Activated B cell treated with CpG ODN at 0.5 μM for 24 hours (primary cell): ENCODE results near the gene ANXA10. TPM values are rescaled to one million over a fixed set of nuclear protein-coding genes. Genes with fewer than 3 reads are reported as not detected.

Experiments used
- ATAC-seq: fragments of 200-7000 bp; cut with Tn5 transposase; one replicate; pipeline ENCODE4 v1.10.0; 2021; ENCODE audit warnings: low read depth, mild to moderate bottlenecking, moderate library complexity
- CTCF ChIA-PET: fragments of 350-600 bp; sonication (Branson Sonifier 250); formaldehyde crosslinking; loops from one replicate; lab custom pipeline; 2021; ENCODE audit warnings: antibody characterized with exemption; lab: Charles Lee
- POLR2A ChIA-PET: fragments of 350-600 bp; sonication (Branson Sonifier 250); formaldehyde crosslinking; loops from one replicate; lab custom pipeline; 2021; ENCODE audit warnings: antibody characterized with exemption; lab: Charles Lee
- DNase-seq: peaks from one replicate; pipeline ENCODE4 v3.0.0; 2022
- H3K27ac Mint-ChIP-seq: one replicate; pipeline ENCODE4 v1.8.0; 2020; ENCODE audit warnings: mixed read lengths
- H3K27me3 Mint-ChIP-seq: one replicate; pipeline ENCODE4 v1.8.0; 2021; ENCODE audit warnings: mixed read lengths
- H3K36me3 Mint-ChIP-seq: one replicate; pipeline ENCODE4 v1.8.0; 2021; ENCODE audit warnings: low read depth, mixed read lengths
- H3K4me1 Mint-ChIP-seq: one replicate; pipeline ENCODE4 v1.8.0; 2021; ENCODE audit warnings: mixed read lengths
- H3K4me3 Mint-ChIP-seq: one replicate; pipeline ENCODE4 v1.8.0; 2020; ENCODE audit warnings: mild to moderate bottlenecking, mixed read lengths
- H3K9me3 Mint-ChIP-seq: one replicate; pipeline ENCODE4 v1.8.0; 2020; ENCODE audit warnings: mixed read lengths
- intact Hi-C: fragments of 100-400 bp; cut with micrococcal nuclease; formaldehyde crosslinking; loops from one replicate; pipeline ENCODE4 v1.15.1; 2024
- total RNA-seq: library from RNA; stranded (reverse); gene quantifications from 2 replicates; pipeline ENCODE4 v1.2.3, GENCODE V29; 2022
- TF ChIP-seq, protein P1 (sequence below): fragments of 200-600 bp; IDR thresholded peaks from one replicate; pipeline ENCODE4 v1.8.0; 2022; ENCODE audit warnings: antibody characterized with exemption, mild to moderate bottlenecking

ANXA10 gene, protein sequence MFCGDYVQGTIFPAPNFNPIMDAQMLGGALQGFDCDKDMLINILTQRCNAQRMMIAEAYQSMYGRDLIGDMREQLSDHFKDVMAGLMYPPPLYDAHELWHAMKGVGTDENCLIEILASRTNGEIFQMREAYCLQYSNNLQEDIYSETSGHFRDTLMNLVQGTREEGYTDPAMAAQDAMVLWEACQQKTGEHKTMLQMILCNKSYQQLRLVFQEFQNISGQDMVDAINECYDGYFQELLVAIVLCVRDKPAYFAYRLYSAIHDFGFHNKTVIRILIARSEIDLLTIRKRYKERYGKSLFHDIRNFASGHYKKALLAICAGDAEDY
- total RNA-seq: not detected in 2 replicates

DNA sequence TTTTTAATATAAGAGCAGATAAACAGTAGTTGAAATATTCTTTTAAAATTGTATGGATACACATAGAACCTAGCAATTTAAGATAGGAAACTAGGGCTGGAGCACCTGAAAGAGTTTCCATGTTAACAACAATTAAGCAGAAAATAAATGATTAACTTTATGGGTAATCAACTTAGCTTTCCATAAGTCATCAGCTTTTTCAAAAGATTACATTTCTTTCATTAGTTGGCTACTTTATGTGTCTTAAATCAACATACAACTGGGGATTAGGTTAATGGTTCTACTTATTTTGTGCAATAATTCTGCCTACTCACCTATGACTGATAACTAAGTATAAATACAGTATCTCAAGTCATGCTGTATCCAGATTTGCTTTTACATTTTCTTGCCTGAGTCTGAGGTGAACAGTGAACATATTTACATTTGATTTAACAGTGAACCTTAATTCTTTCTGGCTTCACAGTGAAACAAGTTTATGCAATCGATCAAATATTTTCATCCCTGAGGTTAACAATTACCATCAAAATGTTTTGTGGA lies at the start of gene ANXA10:
Gene ANXA10 (plus strand): TSS at position 362 of the 537 bp plus-strand sequence. CDS start 164 bp downstream, at position 526.
- TF ChIP-seq, protein P1, sequence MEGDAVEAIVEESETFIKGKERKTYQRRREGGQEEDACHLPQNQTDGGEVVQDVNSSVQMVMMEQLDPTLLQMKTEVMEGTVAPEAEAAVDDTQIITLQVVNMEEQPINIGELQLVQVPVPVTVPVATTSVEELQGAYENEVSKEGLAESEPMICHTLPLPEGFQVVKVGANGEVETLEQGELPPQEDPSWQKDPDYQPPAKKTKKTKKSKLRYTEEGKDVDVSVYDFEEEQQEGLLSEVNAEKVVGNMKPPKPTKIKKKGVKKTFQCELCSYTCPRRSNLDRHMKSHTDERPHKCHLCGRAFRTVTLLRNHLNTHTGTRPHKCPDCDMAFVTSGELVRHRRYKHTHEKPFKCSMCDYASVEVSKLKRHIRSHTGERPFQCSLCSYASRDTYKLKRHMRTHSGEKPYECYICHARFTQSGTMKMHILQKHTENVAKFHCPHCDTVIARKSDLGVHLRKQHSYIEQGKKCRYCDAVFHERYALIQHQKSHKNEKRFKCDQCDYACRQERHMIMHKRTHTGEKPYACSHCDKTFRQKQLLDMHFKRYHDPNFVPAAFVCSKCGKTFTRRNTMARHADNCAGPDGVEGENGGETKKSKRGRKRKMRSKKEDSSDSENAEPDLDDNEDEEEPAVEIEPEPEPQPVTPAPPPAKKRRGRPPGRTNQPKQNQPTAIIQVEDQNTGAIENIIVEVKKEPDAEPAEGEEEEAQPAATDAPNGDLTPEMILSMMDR: no peak
- H3K4me1 Mint-ChIP-seq: no peaks in the 10 kb centered on the region
- intact Hi-C loops: no loop called here
- H3K27ac Mint-ChIP-seq: no peak within 1 kb of the TSS
- no peak within 1 kb of the TSS for H3K4me3 Mint-ChIP-seq
- H3K27me3 Mint-ChIP-seq: no peaks in the 10 kb centered on the region
- no peak for DNase-seq
- ATAC-seq: no peak
- H3K36me3 Mint-ChIP-seq: no peaks in the 10 kb centered on the region
- POLR2A ChIA-PET: no interaction called here
- H3K9me3 Mint-ChIP-seq: peaks cover 16% of the 10 kb centered on the region
- CTCF ChIA-PET: no interaction called here

DNA sequence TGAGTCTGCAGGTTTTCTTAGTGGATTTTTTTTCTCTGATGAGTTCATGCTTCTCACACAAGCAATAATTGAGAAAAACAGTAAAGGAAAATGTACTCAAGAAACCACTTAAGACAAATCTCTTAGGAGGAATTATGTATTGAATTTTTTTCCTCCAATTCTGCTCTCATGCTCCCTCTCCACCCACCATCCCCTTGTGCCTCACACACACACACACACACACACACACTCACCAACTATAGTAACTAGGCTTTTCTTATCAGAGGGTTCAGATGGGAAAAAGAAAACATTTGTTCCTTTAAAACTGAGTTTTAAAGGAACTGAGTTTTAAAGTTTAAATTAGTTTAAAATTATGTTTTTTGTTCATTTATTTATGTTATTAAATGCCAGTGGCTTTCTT lies 47.0 kb upstream of the ANXA10 start:
- no peaks in the 10 kb centered on the region for H3K36me3 Mint-ChIP-seq

DNA sequence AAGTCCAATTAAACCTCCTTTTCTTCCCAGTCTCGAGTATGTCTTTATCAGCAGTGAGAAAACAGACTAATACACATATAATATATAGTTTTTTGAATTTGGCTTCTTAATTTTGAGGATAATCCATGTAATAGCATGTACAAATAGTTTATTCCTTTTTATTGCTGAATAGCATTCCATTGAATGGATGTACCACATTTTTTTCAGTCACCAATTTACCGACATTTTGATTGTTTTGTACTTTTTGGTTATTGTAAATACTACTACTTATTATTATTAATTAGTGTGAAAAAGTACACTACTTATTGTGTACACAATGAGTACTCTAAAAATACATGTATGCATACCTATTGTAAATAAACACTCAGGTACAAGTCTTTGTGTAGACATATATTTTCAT lies 42.3 kb upstream of the ANXA10 start:
- peaks cover 8% of the 10 kb centered on the region for H3K9me3 Mint-ChIP-seq
- ATAC-seq: no peak
- DNase-seq: no peak
- POLR2A ChIA-PET: no interaction called here
- CTCF ChIA-PET: no interaction called here
- intact Hi-C loops: no loop called here
- H3K27me3 Mint-ChIP-seq: no peaks in the 10 kb centered on the region
- TF ChIP-seq, protein P1: no peak
- H3K36me3 Mint-ChIP-seq: no peaks in the 10 kb centered on the region
- no peaks in the 10 kb centered on the region for H3K4me1 Mint-ChIP-seq
- no peak overlapping the region for H3K27ac Mint-ChIP-seq
- no peak overlapping the region for H3K4me3 Mint-ChIP-seq

More for the DNA sequence above, 47.0 kb upstream of the ANXA10 start:
- ChIA-PET CTCF (no interaction called here), POLR2A (no interaction called here)
- H3K27me3 Mint-ChIP-seq: no peaks in the 10 kb centered on the region
- ATAC-seq (no peak), DNase-seq (no peak)
- intact Hi-C loops: no loop called here
- peaks cover 8% of the 10 kb centered on the region for H3K9me3 Mint-ChIP-seq
- H3K27ac Mint-ChIP-seq: no peak overlapping the region
- TF ChIP-seq, protein P1: no peak
- H3K4me3 Mint-ChIP-seq: no peak overlapping the region
- H3K4me1 Mint-ChIP-seq: no peaks in the 10 kb centered on the region

DNA sequence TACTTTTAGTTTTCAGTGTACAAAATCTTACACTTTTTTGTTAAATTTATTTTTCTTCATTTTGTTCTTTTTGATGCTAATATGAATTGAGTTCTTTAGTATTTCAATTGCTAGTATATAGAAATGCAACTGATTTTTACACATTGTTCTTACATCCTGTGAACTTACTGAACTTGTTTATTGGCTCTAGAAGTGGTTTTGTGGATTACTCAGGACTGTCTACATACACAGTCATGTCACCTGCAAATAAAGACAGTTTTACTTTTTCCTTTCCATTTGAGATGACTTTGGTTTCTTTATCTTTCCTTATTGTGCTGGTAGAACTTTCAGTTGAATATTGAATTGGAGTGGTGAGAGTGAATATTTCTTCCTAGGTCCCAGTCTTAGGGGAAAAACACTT lies 40.8 kb upstream of the ANXA10 start:
- TF ChIP-seq, protein P1: no peak
- DNase-seq (no peak), ATAC-seq (no peak)
- H3K27me3 Mint-ChIP-seq: no peaks in the 10 kb centered on the region
- H3K27ac Mint-ChIP-seq: no peak overlapping the region
- intact Hi-C loops: no loop called here
- ChIA-PET CTCF (no interaction called here), POLR2A (no interaction called here)
- H3K4me1 Mint-ChIP-seq: no peaks in the 10 kb centered on the region
- no peak overlapping the region for H3K4me3 Mint-ChIP-seq
- H3K36me3 Mint-ChIP-seq: no peaks in the 10 kb centered on the region
- H3K9me3 Mint-ChIP-seq: peaks cover 8% of the 10 kb centered on the region

DNA sequence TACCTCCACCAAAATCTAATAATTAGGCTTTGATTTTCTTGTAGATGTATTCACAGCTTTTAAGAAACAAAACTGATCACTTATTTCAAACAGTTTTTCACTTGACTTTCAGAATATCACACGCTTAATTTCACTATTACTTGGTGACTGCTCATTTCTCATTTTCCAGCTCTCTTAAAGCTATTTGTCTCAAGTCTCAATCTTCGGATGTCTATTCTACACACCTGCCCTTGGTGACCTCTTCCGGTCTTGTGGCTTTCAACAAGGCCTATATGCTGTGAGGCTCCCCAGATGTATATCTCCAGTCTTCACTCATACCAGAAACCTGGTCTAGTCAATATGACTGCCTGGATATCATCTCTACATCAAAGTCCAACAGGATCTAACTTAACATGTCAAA lies 34.9 kb upstream of the ANXA10 start:
- ChIA-PET CTCF (no interaction called here), POLR2A (no interaction called here)
- no peak overlapping the region for H3K4me3 Mint-ChIP-seq
- no peaks in the 10 kb centered on the region for H3K27me3 Mint-ChIP-seq
- H3K4me1 Mint-ChIP-seq: no peaks in the 10 kb centered on the region
- H3K36me3 Mint-ChIP-seq: no peaks in the 10 kb centered on the region
- intact Hi-C loops: no loop called here
- ATAC-seq (no peak), DNase-seq (no peak)
- TF ChIP-seq, protein P1: no peak
- H3K27ac Mint-ChIP-seq: no peak overlapping the region
- no peaks in the 10 kb centered on the region for H3K9me3 Mint-ChIP-seq
